HL-60/S4 (cell line): Measurements from ENCODE around the gene LRG1.
"Not testable (repeated sequence)": the region's sequence is repeated elsewhere in the genome, so short reads cannot be mapped to it uniquely, and the experiment has no call there.

Source experiments
- in situ Hi-C: fragments of 300-500 bp; cut with MboI; formaldehyde crosslinking; loops from 2 replicates; pipeline ENCODE4 v1.14.3; 2022; ENCODE audit warnings: low sequenced_read_pairs

Gene LRG1

GRCh38 chr19:4531562-4532165, 8.2 kb downstream of the LRG1 start:
- in situ Hi-C loops = no loop called here

- in situ Hi-C loops = no loop called here
Observed at GRCh38 chr19:4529924-4530522, 9.8 kb downstream of the LRG1 start.

- in situ Hi-C loops = no loop called here
Observed at GRCh38 chr19:4528843-4529242, 11.0 kb downstream of the LRG1 start.

- in situ Hi-C loops = not testable (repeated sequence)
Observed at GRCh38 chr19:4527377-4527776, 12.5 kb downstream of the LRG1 start.

GRCh38 chr19:4525563-4526002, 14.3 kb downstream of the LRG1 start:
- in situ Hi-C loops = no loop called here

GRCh38 chr19:4524808-4525562, 14.9 kb downstream of the LRG1 start:
- in situ Hi-C loops = no loop called here

GRCh38 chr19:4523306-4524110, 16.3 kb downstream of the LRG1 start:
- in situ Hi-C loops = no loop called here

GRCh38 chr19:4522291-4523002, 17.4 kb downstream of the LRG1 start:
- in situ Hi-C loops = no loop called here

GRCh38 chr19:4521888-4522242, 18.0 kb downstream of the LRG1 start:
- in situ Hi-C loops = no loop called here

- in situ Hi-C loops = no loop called here
Observed at GRCh38 chr19:4521170-4521887, 18.5 kb downstream of the LRG1 start.

- in situ Hi-C loops = no loop called here
Observed at GRCh38 chr19:4519521-4520277, 20.1 kb downstream of the LRG1 start.

- in situ Hi-C loops = no loop called here
Observed at GRCh38 chr19:4519172-4519496, 20.7 kb downstream of the LRG1 start.

GRCh38 chr19:4518345-4519171, 21.3 kb downstream of the LRG1 start, which contains the start of gene PLIN4:
PLIN4 (minus strand) TSS chr19:4518486; CDS start chr19:4518272, 214 bp downstream.
- in situ Hi-C loops = no loop called here

GRCh38 chr19:4517451-4518057, 22.3 kb downstream of the LRG1 start:
- in situ Hi-C loops = no loop called here

- in situ Hi-C loops = no loop called here
Observed at GRCh38 chr19:4516939-4517300, 22.9 kb downstream of the LRG1 start.

- in situ Hi-C loops = no loop called here
Observed at GRCh38 chr19:4516199-4516938, 23.5 kb downstream of the LRG1 start.

- in situ Hi-C loops = no loop called here
Observed at GRCh38 chr19:4515732-4516131, 24.1 kb downstream of the LRG1 start.

- in situ Hi-C loops = no loop called here
Observed at GRCh38 chr19:4513248-4513647, 26.6 kb downstream of the LRG1 start.
